Subcutaneous abdominal adipose tissue (tissue), 5 donors: ENCODE results near the gene IGFBP5.

Experiments used
- H3K27ac ChIP-seq: one replicate; pipeline ENCODE4 v1.7.0; 2013; ENCODE audit warnings: low read depth, mild to moderate bottlenecking, inconsistent platforms, low read length, moderate library complexity
- H3K27me3 ChIP-seq, 5 donors: one replicate each; pipeline ENCODE4 v1.7.0; 2013; ENCODE audit warnings: low read length in 5 of 5, inconsistent platforms in 1 of 5; ENCODE audit not compliant: control insufficient read depth in 5 of 5, insufficient read depth in 4 of 5
- H3K36me3 ChIP-seq, 5 donors: one replicate each; pipeline ENCODE4 v1.7.0; 2013; ENCODE audit warnings: low read length in 5 of 5; ENCODE audit not compliant: control insufficient read depth in 5 of 5, insufficient read depth in 5 of 5
- H3K4me1 ChIP-seq, 5 donors: one replicate each; pipeline ENCODE4 v1.7.0; 2013; ENCODE audit warnings: low read length in 5 of 5, mild to moderate bottlenecking in 3 of 5, moderate library complexity in 1 of 5; ENCODE audit not compliant: control insufficient read depth in 5 of 5, insufficient read depth in 5 of 5
- H3K4me3 ChIP-seq, 5 donors: one replicate each; pipeline ENCODE4 v1.7.0; 2013; ENCODE audit warnings: low read length in 5 of 5, low read depth in 1 of 5
- H3K9ac ChIP-seq, 5 donors: one replicate each; pipeline ENCODE4 v1.7.0; 2013; ENCODE audit warnings: low read length in 5 of 5, mild to moderate bottlenecking in 4 of 5, moderate library complexity in 3 of 5
- H3K9me3 ChIP-seq, 5 donors: one replicate each; pipeline ENCODE4 v1.7.0; 2013; ENCODE audit warnings: low read length in 5 of 5; ENCODE audit not compliant: control insufficient read depth in 5 of 5
- donor health status: healthy.
- donor health status: healthy.
- donor health status: healthy.
- donor health status: healthy.
- donor health status: healthy.

The IGFBP5 gene

GRCh38 chr2:216671791-216672343, 23.5 kb downstream of the IGFBP5 start:
- Histone ChIP-seq H3K27me3 (no peaks in the 10 kb centered on the region), H3K36me3 (peaks cover 4 to 36% (median 20%) of the 10 kb centered on the region in 5 donors), H3K27ac (no peak overlapping the region), H3K4me1 (no peaks in the 10 kb centered on the region), H3K9ac (no peak overlapping the region), H3K9me3 (no peaks in the 10 kb centered on the region), H3K4me3 (no peak overlapping the region)

- Histone ChIP-seq H3K9ac (no peak overlapping the region), H3K27ac (no peak overlapping the region), H3K4me1 (peaks cover 0 to 4% (median under 1%) of the 10 kb centered on the region in 5 donors), H3K27me3 (peaks cover 0 to 4% (median 0%) of the 10 kb centered on the region in 5 donors), H3K9me3 (no peaks in the 10 kb centered on the region), H3K36me3 (peaks cover 4 to 30% (median 17%) of the 10 kb centered on the region in 5 donors), H3K4me3 (no peak overlapping the region)
Measured at GRCh38 chr2:216671081-216671411, 24.3 kb downstream of the IGFBP5 start.

DNA sequence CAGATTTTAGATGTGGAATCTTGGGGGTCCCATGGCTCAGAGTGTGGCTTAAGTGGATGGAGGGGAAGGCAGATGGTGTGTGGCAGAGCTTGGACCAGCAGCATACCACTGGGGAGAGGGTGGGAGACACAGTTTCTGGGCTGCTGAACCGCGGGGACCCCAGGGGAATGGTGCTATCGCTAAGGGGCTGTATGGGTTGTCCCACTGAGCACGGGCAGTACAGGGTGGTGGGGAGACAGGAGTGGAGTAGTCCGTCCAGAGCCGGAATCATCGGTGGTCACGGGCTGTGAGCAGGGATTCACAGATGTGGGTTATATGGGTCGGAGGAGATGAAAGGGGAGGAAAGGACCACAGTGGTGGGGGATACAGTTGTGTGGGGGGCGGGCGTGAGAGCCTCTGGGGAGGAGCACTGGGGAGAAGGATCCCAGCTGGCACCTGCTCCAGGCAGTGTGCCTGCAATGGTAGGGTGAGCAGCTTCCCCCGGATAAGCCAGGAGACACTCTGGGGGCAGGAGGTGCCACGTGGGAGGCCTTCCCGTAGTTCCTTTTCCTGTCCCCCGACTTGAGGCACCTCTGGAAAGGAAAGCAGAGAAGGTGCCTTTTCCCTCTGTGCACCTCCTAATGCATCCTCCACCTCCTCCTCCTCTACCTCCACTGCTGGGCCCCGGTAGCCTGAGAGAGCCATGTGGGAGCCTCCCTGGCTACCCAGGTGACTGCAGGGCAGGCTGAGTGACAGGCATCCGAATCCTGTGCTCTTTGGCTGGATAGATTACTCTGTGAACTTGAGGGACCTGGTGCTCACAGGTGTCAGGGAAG, 24.9 kb downstream of the IGFBP5 start:
- H3K27me3 ChIP-seq = peaks cover 0 to 5% (median 3%) of the 10 kb centered on the region in 5 donors
- peaks cover 0 to 10% (median 4%) of the 10 kb centered on the region in 5 donors for H3K4me1 ChIP-seq
- no peaks in the 10 kb centered on the region for H3K9me3 ChIP-seq
- H3K27ac ChIP-seq = no peak overlapping the region
- no peak overlapping the region for H3K9ac ChIP-seq
- peaks cover 0 to 24% (median 17%) of the 10 kb centered on the region in 5 donors for H3K36me3 ChIP-seq
- H3K4me3 ChIP-seq = no peak overlapping the region

GRCh38 chr2:216666461-216667233, 28.7 kb downstream of the IGFBP5 start:
- peaks cover 0 to 19% (median 6%) of the 10 kb centered on the region in 5 donors for H3K4me1 ChIP-seq
- H3K27ac ChIP-seq = no peak overlapping the region
- no peaks in the 10 kb centered on the region for H3K9me3 ChIP-seq

DNA sequence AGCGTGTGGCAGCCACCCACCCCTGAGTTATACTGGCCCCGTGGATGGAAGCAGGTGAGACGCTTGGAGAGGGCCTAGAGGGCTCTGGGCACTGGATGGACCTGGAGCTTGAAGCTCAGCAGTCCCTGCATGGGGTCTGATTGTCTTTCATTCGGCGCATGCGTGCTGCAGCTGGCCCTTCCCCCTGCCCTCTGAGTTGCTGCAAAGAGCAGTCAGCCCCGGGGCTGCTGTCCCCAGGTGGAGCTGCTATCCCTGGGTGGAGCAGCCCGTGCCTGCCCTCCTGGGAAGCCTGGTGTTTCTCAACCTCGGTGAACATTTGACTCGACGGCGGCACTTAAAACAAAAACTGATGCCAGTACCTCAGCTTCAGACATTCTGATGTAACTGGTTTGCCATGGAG, 29.6 kb downstream of the IGFBP5 start:
- Histone ChIP-seq H3K4me1 (peaks cover 0 to 19% (median 6%) of the 10 kb centered on the region in 5 donors), H3K27ac (no peak overlapping the region), H3K9ac (no peak overlapping the region), H3K9me3 (no peaks in the 10 kb centered on the region), H3K4me3 (no peak overlapping the region), H3K36me3 (peaks cover 0 to 17% (median 0%) of the 10 kb centered on the region in 5 donors), H3K27me3 (peaks cover 0 to 12% (median 4%) of the 10 kb centered on the region in 5 donors)

More at GRCh38 chr2:216666461-216667233, 28.7 kb downstream of the IGFBP5 start:
- Histone ChIP-seq H3K4me3 (no peak overlapping the region), H3K36me3 (peaks cover 0 to 13% (median 0%) of the 10 kb centered on the region in 5 donors), H3K27me3 (peaks cover 0 to 12% (median 4%) of the 10 kb centered on the region in 5 donors), H3K9ac (no peak overlapping the region)

- H3K27ac ChIP-seq = no peak overlapping the region
- peaks cover 0 to 17% (median 0%) of the 10 kb centered on the region in 5 donors for H3K36me3 ChIP-seq
- no peaks in the 10 kb centered on the region for H3K9me3 ChIP-seq
- no peak overlapping the region for H3K4me3 ChIP-seq
- peak overlapping the region in 1 of 5 donors; percentile 12 for H3K9ac ChIP-seq
- peaks cover 0 to 19% (median 6%) of the 10 kb centered on the region in 5 donors for H3K4me1 ChIP-seq
- peaks cover 0 to 12% (median 4%) of the 10 kb centered on the region in 5 donors for H3K27me3 ChIP-seq
Measured at GRCh38 chr2:216665242-216665641, 30.1 kb downstream of the IGFBP5 start.

DNA sequence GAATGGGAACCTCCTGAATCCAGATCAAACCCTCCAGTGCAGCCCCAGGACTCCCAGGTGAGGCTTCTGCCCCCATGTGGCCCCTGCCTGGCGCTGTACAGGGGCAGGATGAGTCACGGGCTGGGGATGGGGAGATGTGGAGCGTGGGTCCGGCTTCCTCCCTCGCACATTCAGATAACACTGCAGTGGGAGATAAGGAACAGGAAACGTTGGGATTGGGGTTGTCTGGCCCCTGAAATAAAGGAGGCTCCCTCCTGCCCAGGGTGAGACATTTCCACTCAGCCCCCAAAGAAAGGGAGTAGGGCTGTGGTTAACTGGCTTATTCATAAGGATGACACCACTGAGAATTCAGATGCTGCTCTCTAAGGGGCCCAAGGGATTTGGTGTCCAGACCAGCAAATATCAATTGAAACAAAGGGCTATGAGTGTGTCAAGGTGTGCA, 30.7 kb downstream of the IGFBP5 start:
- no peak overlapping the region for H3K27ac ChIP-seq
- peaks cover 0 to 19% (median 6%) of the 10 kb centered on the region in 5 donors for H3K4me1 ChIP-seq
- no peak overlapping the region for H3K4me3 ChIP-seq
- H3K27me3 ChIP-seq = peaks cover 0 to 12% (median 4%) of the 10 kb centered on the region in 5 donors
- no peak overlapping the region for H3K9ac ChIP-seq
- H3K36me3 ChIP-seq = peaks cover 0 to 17% (median 0%) of the 10 kb centered on the region in 5 donors
- no peaks in the 10 kb centered on the region for H3K9me3 ChIP-seq

DNA sequence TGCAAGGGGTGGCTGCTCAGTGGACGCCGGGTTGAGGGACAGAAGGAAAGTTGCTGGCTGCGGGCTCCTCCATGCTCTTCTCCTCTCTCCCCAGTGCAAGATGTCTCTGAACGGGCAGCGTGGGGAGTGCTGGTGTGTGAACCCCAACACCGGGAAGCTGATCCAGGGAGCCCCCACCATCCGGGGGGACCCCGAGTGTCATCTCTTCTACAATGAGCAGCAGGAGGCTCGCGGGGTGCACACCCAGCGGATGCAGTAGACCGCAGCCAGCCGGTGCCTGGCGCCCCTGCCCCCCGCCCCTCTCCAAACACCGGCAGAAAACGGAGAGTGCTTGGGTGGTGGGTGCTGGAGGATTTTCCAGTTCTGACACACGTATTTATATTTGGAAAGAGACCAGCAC, 31.5 kb downstream of the IGFBP5 start:
- Histone ChIP-seq H3K36me3 (peaks cover 0 to 17% (median 0%) of the 10 kb centered on the region in 5 donors), H3K27ac (no peak overlapping the region), H3K4me3 (no peak overlapping the region), H3K9ac (no peak overlapping the region), H3K4me1 (peaks cover 0 to 19% (median 6%) of the 10 kb centered on the region in 5 donors), H3K9me3 (no peaks in the 10 kb centered on the region), H3K27me3 (peaks cover 0 to 12% (median 4%) of the 10 kb centered on the region in 5 donors)

DNA sequence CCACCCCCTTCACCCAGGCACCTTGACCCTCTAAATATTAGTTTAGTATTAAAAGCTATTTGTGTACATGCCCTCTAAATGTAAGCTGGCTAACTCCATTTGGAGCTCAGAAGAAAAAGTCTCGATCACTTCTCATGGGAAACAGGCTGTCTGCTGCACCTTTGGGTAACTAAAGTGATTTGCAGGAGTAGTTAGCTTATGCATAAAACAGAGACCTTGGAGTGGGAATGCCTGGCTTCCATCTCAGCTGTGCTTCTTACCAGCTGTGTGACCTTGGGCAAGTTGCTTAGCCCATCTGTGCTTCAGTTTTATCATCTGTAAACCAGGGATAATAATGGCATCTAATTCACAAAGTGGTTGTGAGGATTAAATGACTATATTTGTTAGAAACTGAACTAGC, 32.2 kb downstream of the IGFBP5 start:
- peaks cover 0 to 17% (median 0%) of the 10 kb centered on the region in 5 donors for H3K36me3 ChIP-seq
- H3K4me1 ChIP-seq = peaks cover 0 to 19% (median 6%) of the 10 kb centered on the region in 5 donors
- H3K4me3 ChIP-seq = no peak overlapping the region
- no peak overlapping the region for H3K27ac ChIP-seq
- no peaks in the 10 kb centered on the region for H3K9me3 ChIP-seq
- no peak overlapping the region for H3K9ac ChIP-seq
- peaks cover 0 to 12% (median 4%) of the 10 kb centered on the region in 5 donors for H3K27me3 ChIP-seq
